HPDE6-E6E7 (cell line): ENCODE measurements around the gene STIM2.
A peak's percentile ranks its signal among the peaks of the same experiment; 100 is the strongest.
"Not testable (repeated sequence)": the region's sequence is repeated elsewhere in the genome, so short reads cannot be mapped to it uniquely, and the experiment has no call there.

Source experiments
- DNase-seq: peaks from one replicate; pipeline ENCODE4 v3.0.0; 2011; ENCODE audit warnings: missing footprints; ENCODE audit errors: extremely low spot score

The STIM2 gene

GRCh38 chr4:27001398-27002164, 140.9 kb downstream of the STIM2 start:
- no peak for DNase-seq

DNA sequence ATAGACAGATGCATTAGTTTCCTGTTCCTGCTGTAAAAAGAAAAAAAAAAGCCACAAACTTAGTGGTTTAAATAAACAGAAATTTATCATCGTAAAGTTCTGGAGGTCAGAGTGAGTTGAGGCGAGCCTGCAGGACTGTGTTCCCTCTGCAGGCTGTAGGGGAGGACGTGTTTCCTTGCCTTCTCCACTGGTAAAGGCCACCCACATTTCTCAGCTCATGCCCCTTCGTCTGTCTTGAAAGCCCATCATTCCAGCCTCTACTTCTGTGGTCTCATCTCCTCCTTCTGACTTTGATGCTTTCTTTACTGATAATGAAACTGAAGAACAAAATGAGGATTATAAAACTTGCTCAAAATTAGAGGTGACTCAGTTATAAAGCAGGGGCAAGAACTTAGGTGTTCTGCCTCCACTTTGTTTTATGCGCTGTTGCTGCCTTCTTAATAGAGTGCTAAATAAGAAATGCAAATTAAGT, 143.0 kb downstream of the STIM2 start:
- no peak for DNase-seq

GRCh38 chr4:27005501-27005900, 144.9 kb downstream of the STIM2 start:
- DNase-seq: peak; percentile 10

- DNase-seq: no peak
Measured at GRCh38 chr4:27005905-27006590, 145.4 kb downstream of the STIM2 start.

- no peak for DNase-seq
Measured at GRCh38 chr4:27006646-27007045, 146.0 kb downstream of the STIM2 start.

DNA sequence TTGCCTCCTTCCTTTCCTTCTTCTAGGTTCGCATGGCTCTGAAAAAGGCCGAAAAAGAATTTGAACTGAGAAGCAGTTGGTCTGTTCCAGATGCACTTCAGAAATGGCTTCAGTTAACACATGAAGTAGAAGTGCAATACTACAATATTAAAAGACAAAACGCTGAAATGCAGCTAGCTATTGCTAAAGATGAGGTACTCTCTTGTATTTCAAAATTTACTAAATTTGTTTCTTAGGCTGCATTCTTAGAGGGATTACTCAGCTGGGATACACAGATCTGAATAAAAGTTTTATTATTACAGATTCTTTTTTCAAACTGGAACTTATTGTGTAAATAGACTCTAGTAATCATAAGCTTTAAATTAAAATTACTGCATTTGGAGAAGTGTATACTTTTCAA, 146.9 kb downstream of the STIM2 start:
- no peak for DNase-seq

GRCh38 chr4:27008679-27009078, 148.0 kb downstream of the STIM2 start:
- DNase-seq: no peak

GRCh38 chr4:27009539-27009938, 148.9 kb downstream of the STIM2 start:
- DNase-seq: no peak

- DNase-seq: peak; percentile 13
Measured at GRCh38 chr4:27010334-27010940, 149.8 kb downstream of the STIM2 start.

DNA sequence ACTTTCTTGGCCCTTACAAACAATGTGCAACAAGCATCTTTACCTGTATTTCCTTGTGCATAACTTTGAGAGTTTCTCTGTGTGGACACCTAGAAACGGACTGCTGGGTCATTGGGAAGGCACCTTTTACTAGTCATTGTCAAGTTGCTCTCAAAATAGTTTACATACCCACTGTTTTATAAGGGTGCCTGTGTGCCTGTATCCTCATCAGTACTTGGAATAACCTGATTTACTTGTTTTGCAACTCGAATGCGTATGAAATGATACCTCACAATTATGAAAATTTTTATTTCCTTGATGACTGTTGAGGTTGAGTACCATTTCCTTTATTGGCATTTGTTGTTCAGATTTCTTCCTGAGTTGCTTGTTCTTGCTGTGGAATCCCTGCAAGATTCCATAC, 150.8 kb downstream of the STIM2 start:
- no peak for DNase-seq

- no peak for DNase-seq
Measured at GRCh38 chr4:27013012-27013411, 152.4 kb downstream of the STIM2 start.

DNA sequence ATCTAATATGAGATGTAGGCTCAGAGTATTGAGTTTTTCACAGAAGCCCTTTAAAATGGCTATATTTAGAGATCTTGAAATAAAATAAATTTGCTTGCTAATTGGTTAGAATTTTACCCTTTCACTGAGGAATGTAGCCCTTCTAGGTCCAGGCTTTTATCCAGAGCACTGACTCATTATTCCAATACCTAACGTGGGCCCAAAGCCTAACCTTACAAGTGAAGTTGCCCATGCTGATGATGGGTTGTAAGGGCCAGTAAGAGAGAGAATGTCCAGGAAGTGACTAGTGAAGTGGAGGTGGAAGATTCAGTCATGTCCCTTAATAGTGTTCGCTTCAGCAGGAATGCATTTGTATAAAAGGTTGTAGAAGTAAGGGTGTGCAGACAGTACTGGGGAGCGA, 155.9 kb downstream of the STIM2 start:
- no peak for DNase-seq

- no peak for DNase-seq
Measured at GRCh38 chr4:27017623-27018022, 157.0 kb downstream of the STIM2 start.

DNA sequence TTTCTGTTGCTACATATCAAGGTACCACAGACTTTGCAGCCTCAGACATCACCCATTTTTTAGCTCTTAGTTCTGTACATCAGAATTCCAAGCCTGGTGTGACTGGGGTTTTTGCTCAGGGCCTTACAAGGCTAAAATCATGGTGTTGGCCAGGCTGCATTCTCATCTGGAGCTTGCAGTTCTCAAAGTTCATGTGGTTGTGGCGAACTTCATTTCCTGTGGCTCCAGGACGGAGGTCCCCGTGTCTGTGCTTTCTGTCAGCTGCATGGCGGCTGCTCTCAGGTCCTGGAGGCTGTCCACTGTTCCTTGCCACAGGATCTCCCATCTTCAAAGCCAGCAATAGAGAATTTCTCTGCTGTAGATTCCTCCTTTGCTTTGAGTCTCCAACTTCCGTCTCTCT, 157.4 kb downstream of the STIM2 start:
- DNase-seq: no peak

GRCh38 chr4:27018910-27019309, 158.3 kb downstream of the STIM2 start:
- DNase-seq: no peak

GRCh38 chr4:27019766-27020165, 159.1 kb downstream of the STIM2 start:
- DNase-seq: no peak

DNA sequence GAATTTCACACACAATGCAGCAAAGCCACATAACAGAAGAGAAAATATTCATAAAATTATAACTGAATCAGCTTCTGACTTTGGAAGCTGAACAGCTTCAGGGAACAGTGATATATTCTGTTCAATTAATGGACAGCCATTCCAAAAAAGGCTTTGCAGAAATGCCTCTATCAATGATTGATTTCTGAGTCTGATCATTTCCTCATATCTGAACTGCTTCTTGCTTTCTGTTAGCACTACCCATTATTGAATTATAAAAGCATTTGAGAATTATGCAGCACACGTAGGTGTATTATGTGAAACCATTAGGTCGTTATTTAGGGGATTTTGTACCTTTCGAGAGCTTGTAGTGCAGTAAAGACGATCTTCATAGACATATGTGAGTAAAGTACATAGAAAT, 159.6 kb downstream of the STIM2 start:
- DNase-seq: no peak

DNA sequence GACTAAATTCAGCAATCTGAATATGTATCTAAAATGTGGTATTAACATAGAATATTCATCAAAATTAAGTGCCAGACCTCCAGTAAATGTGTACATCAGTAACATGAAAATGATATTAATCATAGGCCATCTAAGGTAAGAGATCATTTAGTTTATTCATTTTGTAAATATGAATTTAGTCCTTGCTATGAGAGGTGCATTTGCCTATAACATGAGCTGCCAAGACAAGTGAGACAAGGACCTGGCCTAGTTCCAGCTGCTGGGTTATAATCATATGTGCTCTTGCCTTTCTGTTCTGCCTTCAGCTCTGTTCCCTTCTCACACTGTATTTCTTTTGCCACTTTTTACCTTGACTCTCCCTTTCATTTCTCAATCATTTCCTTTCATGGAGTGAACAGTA, 160.0 kb downstream of the STIM2 start:
- no peak for DNase-seq

- DNase-seq: no peak
Measured at GRCh38 chr4:27022963-27023362, 162.3 kb downstream of the STIM2 start.

DNA sequence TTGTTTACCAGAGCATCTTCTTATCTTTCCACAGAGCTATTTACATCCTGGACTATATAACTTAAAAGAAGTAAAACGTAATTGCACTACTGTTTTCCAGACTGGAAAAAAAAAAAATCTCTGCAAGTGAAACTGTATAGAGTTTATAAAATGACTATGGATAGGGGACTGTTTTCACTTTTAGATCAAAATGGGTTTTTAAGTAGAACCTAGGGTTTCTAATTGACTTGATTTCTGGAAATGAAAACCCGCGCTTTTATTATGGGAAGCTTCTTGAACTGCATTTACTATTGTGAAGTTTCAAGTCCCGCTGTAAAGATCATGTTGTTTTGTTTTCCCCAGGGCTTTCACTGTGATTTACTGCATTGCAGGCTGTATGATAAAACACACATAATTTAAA, 162.7 kb downstream of the STIM2 start:
- DNase-seq: no peak

- DNase-seq: no peak
Measured at GRCh38 chr4:27024805-27025204, 164.2 kb downstream of the STIM2 start.

DNA sequence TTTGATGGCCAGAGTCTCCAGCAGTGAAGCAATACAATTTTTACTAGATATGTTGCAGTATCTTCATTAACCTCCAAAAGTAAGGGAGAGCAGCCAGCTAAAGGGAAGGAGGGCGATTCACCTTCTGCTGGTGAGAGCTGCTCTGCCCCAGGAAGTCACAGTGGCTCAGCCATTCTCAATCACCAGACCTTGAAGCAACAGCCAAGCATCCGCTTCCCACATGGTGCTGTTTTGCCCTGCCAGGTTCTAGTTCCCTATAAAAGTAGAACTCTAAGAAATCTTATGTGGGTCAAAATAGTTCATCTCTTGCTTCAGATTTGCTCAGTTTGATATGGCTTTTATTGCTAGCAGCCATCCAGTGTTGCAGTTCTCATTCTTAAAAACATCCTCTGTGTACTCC, 166.8 kb downstream of the STIM2 start:
- no peak for DNase-seq

- not testable (repeated sequence) for DNase-seq
Measured at GRCh38 chr4:27035127-27035526, 174.5 kb downstream of the STIM2 start.
